GM18519 (cell line): ENCODE data around the gene TBL1X.
"Not testable (repeated sequence)": the region's sequence is repeated elsewhere in the genome, so short reads cannot be mapped to it uniquely, and the experiment has no call there.

ENCODE experiments used
- ATAC-seq: cut with Tn5 transposase; IDR thresholded peaks from one replicate; pipeline ENCODE4 v1.9.1; 2021; ENCODE audit warnings: mild to moderate bottlenecking, moderate library complexity; ENCODE audit not compliant: unreplicated experiment, low FRiP score

Gene TBL1X

DNA sequence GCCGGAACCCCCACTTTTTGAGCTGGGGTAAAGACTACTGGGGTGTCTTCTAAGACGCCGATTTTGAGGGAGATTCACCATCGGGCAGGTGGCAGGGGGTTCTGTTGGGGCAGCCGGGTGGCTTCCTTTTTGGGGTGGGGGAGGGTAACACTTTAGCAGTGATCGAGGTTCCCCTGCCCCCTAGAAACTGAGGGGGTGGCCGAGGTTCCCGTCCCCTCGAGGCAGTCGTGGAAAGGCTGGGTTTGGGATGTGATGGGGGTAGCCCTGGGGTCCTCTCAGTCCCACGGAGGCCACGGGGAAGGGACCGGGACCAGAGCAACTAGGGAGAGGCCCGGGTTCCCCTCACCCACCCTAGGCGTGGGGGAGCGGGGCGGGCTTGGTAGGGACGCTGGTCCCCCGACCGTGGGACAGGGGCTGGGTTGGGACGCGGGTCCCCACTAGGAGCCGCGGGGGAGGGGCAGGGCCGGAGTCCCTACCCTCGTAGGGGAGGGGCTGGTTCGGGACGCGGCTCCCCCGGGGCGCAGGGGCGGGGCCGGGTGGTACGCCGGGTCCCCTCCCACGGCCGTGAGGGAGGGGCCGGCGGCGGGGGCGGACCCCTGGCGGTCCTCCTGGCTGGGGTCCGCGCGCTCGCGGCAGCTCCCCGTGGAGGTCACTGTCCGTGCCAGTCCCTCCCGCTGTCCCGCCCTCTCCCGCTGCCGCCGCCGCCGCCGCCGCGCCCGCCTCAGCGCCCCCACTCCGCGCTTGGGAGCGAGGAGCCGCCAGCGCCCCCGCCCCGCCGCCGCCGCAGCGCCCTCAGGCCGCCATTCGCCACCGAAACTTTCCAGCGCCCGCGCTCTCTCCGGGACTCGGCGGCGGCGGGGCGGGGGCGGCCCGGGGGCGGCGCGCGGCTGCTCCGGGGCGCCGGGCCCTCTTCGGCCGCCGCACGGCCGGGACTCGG is at the start of gene TBL1X:
Gene TBL1X, plus strand, starts transcription at position 624 of the 937 bp plus-strand sequence. CDS start 188,529 bp downstream, outside the sequence.
- no peak for ATAC-seq

DNA sequence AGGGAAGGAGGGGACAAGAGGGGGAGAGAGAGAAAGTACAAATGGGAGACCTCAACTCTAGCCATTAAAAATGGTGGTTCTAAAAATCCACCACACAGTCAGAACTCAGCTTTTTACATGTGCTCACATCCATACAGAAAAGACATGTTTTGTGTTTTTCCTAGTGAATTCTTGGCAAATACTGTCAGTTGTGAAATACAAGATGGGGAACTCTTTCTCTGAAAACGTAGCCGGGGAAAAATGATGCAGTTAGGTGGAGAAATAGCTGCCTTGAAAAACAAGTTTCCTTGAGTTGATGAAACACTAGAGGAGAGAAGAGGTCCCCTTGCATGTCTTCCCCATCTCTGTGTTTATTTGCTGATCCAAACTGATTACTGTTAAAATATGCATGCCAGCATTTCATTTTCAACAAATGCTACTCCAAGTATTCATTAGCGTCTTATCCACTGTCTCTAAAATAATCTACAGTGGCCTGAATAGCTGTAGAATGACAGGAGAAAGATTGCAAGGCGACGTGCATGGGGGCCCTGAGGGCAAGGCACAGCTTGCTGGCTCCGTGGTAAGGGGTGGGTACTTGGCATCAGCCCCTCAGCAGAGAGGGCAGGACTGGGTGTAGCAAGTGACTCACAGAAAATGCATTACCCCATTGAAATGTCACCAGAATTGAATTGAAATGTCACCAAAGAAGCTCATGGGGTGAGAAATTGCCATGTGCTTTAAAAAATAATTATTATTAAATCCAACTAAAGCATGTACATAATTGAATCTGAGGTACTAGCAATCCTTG is 48.1 kb upstream of the TBL1X start:
- ATAC-seq: no peak

DNA sequence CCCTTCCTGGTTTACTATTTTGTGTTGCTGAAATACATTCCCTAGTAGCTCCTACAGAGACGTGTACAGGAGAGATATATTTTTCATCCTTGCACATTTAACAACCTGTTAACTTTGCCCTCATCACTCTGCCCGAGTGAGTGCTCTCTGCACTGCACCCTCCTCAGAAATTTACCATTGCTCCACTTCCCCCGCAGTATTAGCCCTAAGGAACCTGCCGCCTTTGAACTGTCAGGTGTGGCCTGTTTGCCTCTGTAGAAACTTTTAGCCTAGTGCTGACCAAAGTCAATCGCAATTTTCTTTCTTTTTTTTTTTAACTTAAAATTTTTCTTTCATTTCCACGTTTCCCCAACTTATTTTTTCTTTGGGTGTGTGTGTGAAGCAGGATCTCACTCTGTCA is 46.6 kb upstream of the TBL1X start:
- ATAC-seq: no peak

DNA sequence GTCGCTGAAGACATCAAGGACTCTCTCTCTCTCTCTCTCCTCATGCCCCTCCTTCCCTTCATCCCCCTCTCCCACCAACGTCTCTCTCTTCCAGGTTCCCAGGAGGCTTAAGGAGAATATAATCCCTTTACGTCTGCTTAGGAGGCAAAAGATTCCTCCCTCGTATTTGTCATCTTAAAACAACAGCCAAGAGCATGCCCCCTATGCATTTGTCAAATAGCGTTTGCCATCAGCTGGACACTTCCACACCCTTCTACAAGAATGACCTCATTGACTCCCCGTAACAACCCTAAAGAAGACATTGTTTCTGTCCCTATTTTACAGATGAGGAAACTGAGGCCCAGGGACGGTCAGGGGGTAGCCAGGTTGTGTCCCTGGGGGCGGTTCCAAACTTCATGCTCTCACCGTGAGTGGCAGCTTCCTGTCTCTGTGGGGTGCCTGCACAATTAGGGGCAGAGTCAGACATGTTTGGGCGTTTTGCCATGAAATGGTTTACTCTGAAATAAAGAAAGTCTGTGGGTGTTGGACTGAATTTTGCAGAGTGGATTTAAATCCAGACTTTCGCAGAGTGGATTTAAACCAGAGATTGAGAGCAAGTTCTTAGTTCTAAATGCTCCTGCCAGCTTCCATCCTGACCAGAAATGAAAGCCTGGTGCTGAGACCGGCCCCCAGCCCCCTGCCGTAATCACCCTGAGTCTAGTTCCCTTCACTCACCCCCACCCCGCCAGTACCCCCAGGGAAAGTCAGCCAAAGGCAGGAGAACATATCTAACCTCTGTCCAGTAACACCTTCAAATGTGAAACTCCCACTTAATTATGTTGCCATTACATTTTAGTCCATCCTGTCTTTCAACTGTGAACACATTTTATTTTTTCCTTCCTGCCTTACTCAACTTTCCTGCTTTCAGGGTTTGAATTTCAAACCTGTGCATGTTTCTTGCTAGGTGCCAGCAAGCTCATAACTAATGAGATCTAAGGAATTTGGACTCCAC is 44.3 kb upstream of the TBL1X start:
- ATAC-seq: no peak

DNA sequence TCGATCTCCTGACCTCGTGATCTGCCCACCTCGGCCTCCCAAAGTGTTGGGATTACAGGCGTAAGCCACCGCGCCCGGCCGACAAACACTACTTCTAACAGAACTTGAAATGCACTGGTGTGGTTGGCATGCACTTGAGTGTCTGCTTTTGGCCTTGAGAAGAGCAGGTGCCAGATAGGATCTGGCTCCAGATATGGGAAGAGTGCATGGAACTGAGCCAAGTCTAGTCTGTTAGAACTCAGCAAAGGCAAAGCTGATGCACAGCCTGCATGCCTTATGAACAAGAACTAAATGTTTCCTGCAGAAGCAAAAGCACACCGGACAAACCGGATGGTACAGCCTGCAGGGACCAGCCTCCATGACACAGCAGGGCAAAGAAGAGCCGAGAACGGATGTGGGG is 35.1 kb upstream of the TBL1X start:
- no peak for ATAC-seq

DNA sequence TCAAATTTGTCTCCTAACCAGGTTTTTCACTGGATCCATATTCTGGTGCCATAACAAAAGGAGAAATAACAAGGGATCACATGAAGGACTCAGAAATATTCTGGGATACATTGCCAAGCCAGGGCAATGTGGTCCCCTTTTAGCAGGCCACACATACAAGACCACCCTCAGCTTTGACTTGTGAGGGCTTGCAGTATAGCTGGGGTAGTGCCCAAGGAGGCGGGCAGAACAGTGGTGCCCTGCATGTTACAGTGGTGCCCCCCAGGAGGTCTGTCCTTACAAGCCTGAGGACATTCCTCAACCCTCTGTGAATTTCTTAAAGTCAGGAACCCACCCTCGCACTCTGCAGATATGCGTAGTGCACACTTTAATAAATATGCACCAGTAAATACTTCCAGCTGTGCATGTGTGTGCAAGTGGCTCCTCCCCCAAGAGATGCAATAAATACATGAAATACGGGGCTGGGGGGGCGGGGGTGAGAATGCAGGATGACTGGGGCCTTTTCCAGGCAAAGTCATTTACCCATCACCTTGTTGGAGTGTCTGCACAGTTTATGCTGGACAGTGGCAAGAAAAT is 34.4 kb upstream of the TBL1X start:
- ATAC-seq: no peak

DNA sequence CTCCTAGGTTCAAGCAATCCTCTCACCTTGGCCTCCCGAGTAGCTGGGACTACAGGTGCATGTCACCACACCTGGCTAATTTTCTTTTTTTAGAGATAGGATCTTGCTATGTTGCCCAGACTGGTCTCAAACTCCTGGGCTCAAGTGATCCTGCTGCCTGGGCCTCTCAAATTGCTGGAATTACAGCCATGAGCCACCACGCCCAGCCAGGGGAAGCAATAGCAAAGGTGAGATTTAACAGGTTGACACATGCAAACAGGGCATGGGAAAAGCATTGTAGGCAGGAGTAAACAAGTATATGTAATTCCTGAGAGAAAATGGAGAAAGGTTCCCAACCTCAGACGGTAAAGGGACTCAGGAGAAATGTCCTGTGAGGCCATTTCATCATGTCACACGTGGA is 33.6 kb upstream of the TBL1X start:
- no peak for ATAC-seq

DNA sequence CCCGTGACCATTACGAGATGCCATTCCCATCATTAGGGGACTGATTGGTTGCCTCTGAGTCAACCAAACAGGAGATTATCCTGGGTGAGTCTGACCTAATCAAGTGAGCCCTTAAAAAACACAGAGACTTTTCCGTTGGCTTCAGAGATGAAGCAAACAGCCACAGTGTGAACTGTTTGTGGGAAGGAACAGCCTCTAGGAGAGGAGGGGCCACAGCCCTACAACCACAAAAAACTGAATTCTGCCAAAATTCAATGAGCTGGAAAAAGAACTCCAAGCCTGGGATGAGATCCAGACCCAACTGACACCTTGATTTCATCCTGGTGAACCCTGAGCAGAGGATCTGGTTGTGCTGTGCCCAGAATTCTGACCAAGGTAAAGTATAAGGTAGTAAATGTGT is 31.3 kb upstream of the TBL1X start:
- ATAC-seq: no peak

DNA sequence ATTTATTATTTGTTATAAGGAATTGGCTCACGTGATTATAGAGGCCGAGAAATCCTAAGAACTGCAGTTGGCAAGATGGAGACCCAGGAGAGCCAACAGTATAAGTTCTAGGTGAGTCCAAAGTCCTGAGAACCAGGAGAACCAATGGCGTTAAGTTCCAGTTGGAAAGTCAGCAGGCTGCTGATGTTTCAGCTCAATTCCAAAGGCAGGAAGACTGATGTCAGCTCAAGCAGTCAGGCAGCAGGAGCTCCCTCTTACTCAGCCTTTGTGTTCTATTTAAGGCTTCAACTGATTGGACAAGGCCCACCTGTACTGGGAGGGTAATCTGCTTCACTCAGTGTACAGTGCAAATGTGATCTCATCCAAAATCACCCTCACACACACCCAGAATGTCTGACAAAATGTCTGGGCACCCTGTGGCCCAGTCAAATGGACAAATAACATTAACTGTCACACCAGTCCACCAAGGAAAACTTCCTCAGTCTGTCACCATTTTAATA is 30.8 kb upstream of the TBL1X start:
- ATAC-seq: no peak

DNA sequence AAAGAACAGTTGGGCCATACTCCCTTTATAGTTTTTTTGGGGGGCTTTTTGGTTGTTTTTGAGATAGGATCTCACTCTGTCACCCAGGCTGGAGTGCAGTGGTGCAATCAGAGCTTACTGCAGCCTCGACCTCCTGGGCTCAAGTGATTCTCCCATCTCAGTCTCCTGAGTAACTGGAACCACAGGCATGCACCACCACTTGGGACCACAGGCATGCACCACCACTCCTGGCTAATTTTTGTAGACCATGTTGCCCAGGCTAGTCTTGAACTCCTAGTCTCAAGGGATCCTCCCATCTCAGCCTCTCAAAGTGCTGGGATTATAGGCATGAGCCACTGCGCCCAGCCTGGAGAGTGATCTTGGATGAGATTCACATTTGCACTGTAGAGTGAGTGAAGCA is 29.8 kb upstream of the TBL1X start:
- not testable (repeated sequence) for ATAC-seq

DNA sequence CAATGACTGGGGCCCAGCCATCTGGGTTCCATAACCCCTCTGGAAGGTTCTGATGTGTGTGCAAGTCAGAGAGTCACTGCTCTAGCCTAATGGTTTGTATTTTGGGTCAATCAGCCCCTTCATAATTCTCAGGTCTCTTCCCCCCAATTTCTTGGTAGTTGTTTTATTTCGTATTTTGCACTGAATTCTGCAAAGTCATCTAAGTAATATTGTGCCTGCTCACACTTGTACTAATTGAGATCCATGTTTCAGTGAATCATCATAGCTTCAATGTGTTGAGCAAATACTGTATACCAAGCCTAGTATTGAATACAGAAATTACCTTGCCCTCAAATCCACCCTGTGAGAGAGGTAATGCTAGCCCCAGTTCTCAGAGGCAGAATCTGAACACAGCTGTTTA is 28.0 kb upstream of the TBL1X start:
- ATAC-seq: no peak

DNA sequence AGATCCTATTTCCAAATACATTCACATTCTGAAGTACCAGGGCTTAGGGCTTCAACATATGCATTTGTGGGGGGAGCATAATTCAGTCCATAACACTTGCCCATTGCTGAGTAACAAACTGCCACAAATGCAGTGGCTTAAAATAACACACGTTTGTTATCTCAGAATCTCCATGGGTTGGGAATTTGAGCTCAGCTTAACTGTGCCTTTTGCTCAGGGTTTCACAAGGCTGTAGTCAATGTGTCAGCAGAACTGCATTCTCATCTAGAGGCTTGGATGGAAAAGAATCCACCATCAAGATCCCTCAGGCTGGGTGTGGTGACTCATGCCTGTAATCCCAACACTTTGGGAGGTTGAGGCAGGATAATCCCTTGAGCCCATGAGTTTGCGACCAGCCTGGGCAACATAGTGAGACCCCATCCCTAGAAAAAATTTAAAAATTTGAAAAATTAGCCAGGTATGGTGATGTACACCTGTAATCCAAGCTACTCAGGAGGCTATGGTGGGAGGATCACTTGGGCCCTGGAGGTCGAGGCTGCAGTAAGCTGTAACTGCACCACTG is 25.8 kb upstream of the TBL1X start:
- no peak for ATAC-seq

DNA sequence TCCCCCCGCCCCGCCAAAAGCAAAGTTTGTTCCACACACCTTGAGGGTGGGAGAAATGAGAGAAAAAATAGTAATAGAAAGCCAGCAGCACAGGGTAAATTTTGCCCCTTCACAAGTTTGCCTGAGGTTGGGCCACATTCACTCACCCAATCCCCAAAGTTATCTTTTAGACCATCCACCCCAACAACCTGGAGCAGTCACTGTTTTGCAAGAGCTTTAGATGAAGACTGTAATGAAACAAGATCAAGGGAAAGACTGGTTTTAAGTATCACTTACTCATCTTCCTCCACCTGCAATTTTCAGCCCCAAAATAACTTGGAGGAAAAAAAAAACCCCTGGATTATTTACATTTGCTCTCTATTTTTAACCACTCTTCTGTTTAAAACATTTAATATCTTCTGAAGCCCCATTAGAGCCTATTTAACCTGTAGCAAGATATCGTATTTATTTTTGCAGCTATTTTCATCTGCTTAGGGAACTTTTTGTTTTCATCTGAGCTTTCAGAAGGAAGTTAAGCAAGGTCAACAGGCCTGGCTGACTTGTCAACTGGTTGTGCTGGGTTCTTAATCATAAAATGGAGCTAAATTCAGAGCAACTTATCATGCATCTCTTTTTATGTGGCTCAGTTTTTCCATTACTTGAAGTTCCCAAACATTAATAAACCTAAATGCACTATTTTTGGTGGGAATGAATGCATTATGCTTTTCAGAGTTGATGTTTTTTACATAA is 24.6 kb upstream of the TBL1X start:
- ATAC-seq: no peak

DNA sequence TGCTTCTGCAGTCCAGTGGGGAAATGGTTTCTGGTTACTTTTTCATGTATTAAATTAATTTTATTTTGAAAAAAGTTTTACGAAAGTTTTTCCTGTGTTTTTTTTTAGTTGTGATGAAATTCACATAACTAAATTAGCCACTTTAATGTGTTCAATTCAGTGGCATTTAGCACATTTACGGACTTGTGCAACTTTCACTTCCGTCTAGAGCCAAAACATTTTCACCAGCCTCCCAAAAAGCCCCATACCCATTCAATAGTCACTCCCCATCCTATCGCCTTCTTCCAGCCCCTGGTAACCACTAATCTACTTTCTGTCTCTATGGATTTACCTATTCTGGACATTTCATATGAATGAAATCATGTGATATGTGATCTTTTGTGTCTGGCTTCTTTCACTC is 22.8 kb upstream of the TBL1X start:
- no peak for ATAC-seq

DNA sequence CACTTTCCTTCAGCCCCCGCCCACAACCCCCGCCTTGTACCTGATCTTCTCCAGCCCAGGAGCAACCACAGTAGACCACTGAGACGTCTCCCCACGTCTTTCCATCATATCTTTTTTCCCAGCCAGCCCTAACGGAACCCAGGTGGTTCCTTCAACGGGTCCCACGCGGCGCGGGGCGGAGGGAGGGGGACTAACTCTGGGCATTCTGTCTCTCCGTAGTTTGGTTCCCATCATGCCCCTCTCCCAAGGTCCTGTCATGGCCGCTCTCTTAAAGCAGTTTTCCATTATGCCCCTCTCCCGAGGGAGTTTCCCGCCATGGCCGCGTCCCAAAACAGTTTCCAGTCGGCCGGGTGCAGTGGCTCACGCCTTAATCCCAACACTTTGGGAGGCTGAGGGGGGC is 21.5 kb upstream of the TBL1X start:
- ATAC-seq: no peak

DNA sequence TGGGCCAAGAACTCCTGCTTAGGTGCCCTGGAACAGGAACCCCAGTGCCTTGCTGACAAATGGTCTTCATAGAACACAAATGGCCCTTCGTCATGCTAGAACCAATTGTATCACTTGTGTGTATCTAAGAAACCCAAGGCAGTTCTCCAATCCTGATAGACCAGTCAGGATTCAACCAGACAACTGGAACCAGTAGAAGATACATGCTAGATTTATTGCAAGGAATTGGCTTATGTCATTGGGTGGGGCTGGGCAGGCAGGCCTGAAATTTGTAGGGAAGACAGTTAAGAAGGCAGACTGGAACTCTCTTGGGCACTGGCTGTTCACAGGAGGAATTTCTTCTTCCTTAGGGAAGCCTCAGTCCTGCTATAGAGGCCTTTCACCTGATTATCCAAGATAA is 17.0 kb upstream of the TBL1X start:
- ATAC-seq: no peak

DNA sequence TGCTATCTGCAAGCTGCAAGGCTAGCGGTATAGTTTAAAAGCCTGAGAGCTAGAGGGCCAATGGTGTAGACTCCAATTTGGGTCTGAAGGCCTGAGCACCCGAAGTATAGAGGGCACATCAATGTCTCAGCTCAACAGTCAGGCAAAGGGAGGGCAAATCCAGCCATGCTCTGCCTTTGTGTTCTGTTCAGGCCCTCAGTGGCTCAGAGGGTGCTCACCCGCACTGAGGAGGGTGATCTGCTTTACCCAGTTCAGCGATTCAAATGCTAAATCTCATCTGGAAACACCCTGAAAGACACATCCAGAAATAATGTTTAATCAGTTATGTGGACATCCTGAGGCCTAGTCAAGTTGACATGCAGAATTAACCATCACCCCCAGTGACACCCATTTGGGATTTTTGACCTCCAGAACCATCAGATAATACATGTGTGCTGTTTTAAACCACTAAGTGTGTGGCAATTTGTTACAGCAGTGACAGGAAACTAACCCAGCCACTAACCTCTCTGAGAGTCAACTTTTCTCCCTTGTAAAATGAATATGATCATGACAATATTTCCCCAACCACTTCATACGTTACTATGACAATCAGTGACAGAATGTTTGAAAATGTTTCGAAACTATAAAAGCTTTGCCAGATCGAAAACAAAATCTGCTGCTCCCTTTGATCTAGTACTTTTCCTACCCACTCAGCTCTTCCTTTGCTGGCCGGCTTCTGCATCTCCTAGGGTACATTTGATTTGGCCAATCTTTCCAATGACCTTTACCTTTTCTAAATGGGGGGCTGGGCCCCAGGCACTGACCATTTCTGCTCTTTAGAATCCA is 8.4 kb upstream of the TBL1X start:
- ATAC-seq: no peak

DNA sequence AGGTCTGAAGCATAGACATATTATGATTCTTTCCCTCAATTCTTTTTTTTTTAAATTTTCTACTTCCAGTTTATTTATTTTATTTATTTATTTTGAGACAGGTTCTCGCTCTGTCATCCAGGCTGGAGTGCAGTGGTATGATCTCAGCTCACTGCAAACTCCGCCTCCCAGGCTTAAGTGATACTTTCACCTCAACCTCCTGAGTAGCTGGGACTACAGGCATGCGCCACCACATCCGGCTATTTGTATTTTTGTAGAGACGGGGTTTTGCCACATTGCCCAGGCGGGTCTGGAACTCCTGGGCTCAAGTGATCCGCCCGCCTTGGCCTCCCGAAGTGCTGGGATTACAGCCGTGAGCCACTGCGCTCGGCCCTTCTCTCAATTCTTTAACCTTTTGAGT is 6.8 kb upstream of the TBL1X start:
- not testable (repeated sequence) for ATAC-seq
